Bronchial epithelial cell (primary cell): ENCODE data around the gene LALBA. TPM values are rescaled to one million over a fixed set of nuclear protein-coding genes. Genes with fewer than 3 reads are reported as not detected.
"Not testable (repeated sequence)": the region's sequence is repeated elsewhere in the genome, so short reads cannot be mapped to it uniquely, and the experiment has no call there.

ENCODE experiments used
- DNase-seq: peaks from one replicate; pipeline ENCODE4 v3.0.0-alpha.2; 2010; ENCODE audit warnings: low read depth
- FAIRE-seq: peaks from 2 replicates; lab custom pipeline; 2011; peaks lifted over from hg19 to GRCh38; lab: Jason Lieb, UNC
- H3K27me3 ChIP-seq: 2 replicates; pipeline ENCODE4 v1.5.1; 2011; ENCODE audit warnings: low read length; ENCODE audit not compliant: control insufficient read depth, insufficient read depth
- H3K36me3 ChIP-seq: 2 replicates; pipeline ENCODE4 v1.5.1; 2011; ENCODE audit warnings: low read length; ENCODE audit not compliant: control insufficient read depth, insufficient read depth
- H3K4me3 ChIP-seq: 2 replicates; pipeline ENCODE4 v1.5.1; 2011; ENCODE audit warnings: mild to moderate bottlenecking, low read depth, low read length, control low read depth
- CTCF ChIP-seq: IDR thresholded peaks from 2 replicates; pipeline ENCODE4 v1.5.1; 2011; ENCODE audit warnings: mild to moderate bottlenecking, moderate library complexity, low read length, control low read depth, inconsistent platforms; ENCODE audit not compliant: insufficient read depth, severe bottlenecking
- total RNA-seq: library from RNA; depleted of rRNA; stranded (reverse); fragments of >200 nt; gene quantifications from 2 replicates; pipeline ENCODE4 v1.2.1, GENCODE V29; 2014

LALBA gene
- total RNA-seq, 1 donor from 2014 or later: not detected

GRCh38 chr12:48580831-48581230 lies 11.0 kb upstream of the LALBA start:
- DNase-seq: peak; percentile 75
- Histone ChIP-seq H3K36me3 (no peaks in the 10 kb centered on the region), H3K4me3 (no peak overlapping the region), H3K27me3 (no peaks in the 10 kb centered on the region)
- FAIRE-seq: no peak
- TF ChIP-seq CTCF: no peak

GRCh38 chr12:48572326-48572725 lies 2.5 kb upstream of the LALBA start:
- FAIRE-seq (no peak), DNase-seq (no peak)
- no peak for TF ChIP-seq CTCF

GRCh38 chr12:48567731-48568130 lies 2.1 kb downstream of the LALBA start:
- FAIRE-seq (no peak), DNase-seq (no peak)
- no peaks in the 10 kb centered on the region for H3K36me3 ChIP-seq
- no peaks in the 10 kb centered on the region for H3K27me3 ChIP-seq
- no peak overlapping the region for H3K4me3 ChIP-seq
- TF ChIP-seq CTCF: no peak

More at GRCh38 chr12:48572326-48572725, 2.5 kb upstream of the LALBA start:
- no peaks in the 10 kb centered on the region for H3K27me3 ChIP-seq
- no peaks in the 10 kb centered on the region for H3K36me3 ChIP-seq
- no peak overlapping the region for H3K4me3 ChIP-seq

GRCh38 chr12:48557919-48558318 lies 11.9 kb downstream of the LALBA start:
- Histone ChIP-seq H3K36me3 (no peaks in the 10 kb centered on the region), H3K4me3 (no peak overlapping the region), H3K27me3 (no peaks in the 10 kb centered on the region)
- no peak for TF ChIP-seq CTCF
- no peak for FAIRE-seq
- no peak for DNase-seq

GRCh38 chr12:48556631-48557030 lies 13.2 kb downstream of the LALBA start:
- FAIRE-seq (no peak), DNase-seq (no peak)
- no peaks in the 10 kb centered on the region for H3K27me3 ChIP-seq
- no peak for TF ChIP-seq CTCF
- no peak overlapping the region for H3K4me3 ChIP-seq
- H3K36me3 ChIP-seq: no peaks in the 10 kb centered on the region

GRCh38 chr12:48553666-48554343 lies 16.0 kb downstream of the LALBA start:
- not testable (repeated sequence) for H3K36me3 ChIP-seq, H3K27me3 ChIP-seq, H3K4me3 ChIP-seq, FAIRE-seq
- peak; percentile 47 for DNase-seq

- FAIRE-seq, H3K27me3 ChIP-seq, H3K4me3 ChIP-seq, DNase-seq, H3K36me3 ChIP-seq: not testable (repeated sequence)
Measured at GRCh38 chr12:48551636-48552035, 18.2 kb downstream of the LALBA start.

GRCh38 chr12:48547012-48547411 lies 22.8 kb downstream of the LALBA start:
- not testable (repeated sequence) for H3K27me3 ChIP-seq, DNase-seq, H3K4me3 ChIP-seq, H3K36me3 ChIP-seq, FAIRE-seq
